ENCODE results near the gene OR2K2. TPM values are rescaled to one million over a fixed set of nuclear protein-coding genes. Genes with fewer than 3 reads are reported as not detected.

The OR2K2 gene
- total and polyA plus RNA-seq, 10 of the 15 experiments (the other 5 are each of a cell fraction or from before 2014, with no cell fraction given), result 0.12 TPM; not detected in 9

GRCh38 chr9:111375062-111375461 is 45.0 kb upstream of the OR2K2 start (continued):
- TF ChIP-seq ZNF207 (IDR thresholded peaks at IDR 0.05; ENCODE audit: borderline replicate concordance), result no peak

- WGBS (ENCODE audit: insufficient coverage, insufficient replicate concordance, low lambda C conversion rate, missing lambda C conversion rate), result over 99% methylated on average over 6 of the region's 6 CpGs
- ChIA-PET CTCF (no interaction called here), POLR2A (no interaction called here), SMC1A (ENCODE audit: uncharacterized antibody, unreplicated experiment) (interaction anchor here (1.2 kb wide), 1 partner anchor 13 kb away, joined by 4 read pairs; no protein-coding TSS in a partner anchor), RAD21 (ENCODE audit: unreplicated experiment) (no interaction called here)
- in situ Hi-C loops (cut with MboI) (no loop called here), intact Hi-C loops (cut with micrococcal nuclease; ENCODE audit: unreplicated experiment) (no loop called here)
- FAIRE-seq, result no peak
- H4K20me1 ChIP-seq (ENCODE audit: control insufficient read depth, insufficient read depth), result no peaks in the 10 kb centered on the region
- H2AFZ ChIP-seq (ENCODE audit: control insufficient read depth, low read depth, low read length), result no peak overlapping the region
- no peaks in the 10 kb centered on the region for H3K79me2 ChIP-seq (ENCODE audit: control insufficient read depth, insufficient read depth, low read length)
- no peak overlapping the region for H3K4me2 ChIP-seq (ENCODE audit: control insufficient read depth, insufficient read depth)
- DNase-seq (ENCODE audit: low read depth, low spot score), result no peak
- no peaks in the 10 kb centered on the region for H3K27me3 ChIP-seq (replicated peaks in 1 of 2; ENCODE audit: control insufficient read depth in 2 of 2, insufficient read depth in 2 of 2, low read length in 1 of 2)
- ATAC-seq, result no peak
- H3K36me3 ChIP-seq (ENCODE audit: control insufficient read depth in 2 of 2, insufficient read depth in 2 of 2, low read length in 1 of 2), result peaks cover 9 to 39% of the 10 kb centered on the region in 2 experiments
- no peaks in the 10 kb centered on the region for H3K4me1 ChIP-seq (ENCODE audit: control insufficient read depth, insufficient read depth, low read length)
- TF ChIP-seq NFYA (IDR thresholded peaks at IDR 0.05; ENCODE audit: borderline replicate concordance, low read depth, low read length), result no peak
- no peak for TF ChIP-seq SUPT20H (IDR thresholded peaks at IDR 0.05; ENCODE audit: borderline replicate concordance, control insufficient read depth, low read depth, low read length)
- TF ChIP-seq HCFC1 (IDR thresholded peaks at IDR 0.05; ENCODE audit: low read length), result no peak
- TF ChIP-seq EZH2 (IDR thresholded peaks at IDR 0.05; ENCODE audit: borderline replicate concordance, control insufficient read depth, low read depth, low read length), result no peak
- TF ChIP-seq, protein P1, sequence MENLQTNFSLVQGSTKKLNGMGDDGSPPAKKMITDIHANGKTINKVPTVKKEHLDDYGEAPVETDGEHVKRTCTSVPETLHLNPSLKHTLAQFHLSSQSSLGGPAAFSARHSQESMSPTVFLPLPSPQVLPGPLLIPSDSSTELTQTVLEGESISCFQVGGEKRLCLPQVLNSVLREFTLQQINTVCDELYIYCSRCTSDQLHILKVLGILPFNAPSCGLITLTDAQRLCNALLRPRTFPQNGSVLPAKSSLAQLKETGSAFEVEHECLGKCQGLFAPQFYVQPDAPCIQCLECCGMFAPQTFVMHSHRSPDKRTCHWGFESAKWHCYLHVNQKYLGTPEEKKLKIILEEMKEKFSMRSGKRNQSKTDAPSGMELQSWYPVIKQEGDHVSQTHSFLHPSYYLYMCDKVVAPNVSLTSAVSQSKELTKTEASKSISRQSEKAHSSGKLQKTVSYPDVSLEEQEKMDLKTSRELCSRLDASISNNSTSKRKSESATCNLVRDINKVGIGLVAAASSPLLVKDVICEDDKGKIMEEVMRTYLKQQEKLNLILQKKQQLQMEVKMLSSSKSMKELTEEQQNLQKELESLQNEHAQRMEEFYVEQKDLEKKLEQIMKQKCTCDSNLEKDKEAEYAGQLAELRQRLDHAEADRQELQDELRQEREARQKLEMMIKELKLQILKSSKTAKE (IDR thresholded peaks at IDR 0.05; ENCODE audit: low read depth, poor library complexity, severe bottlenecking), result no peak
- TF ChIP-seq, protein P2, sequence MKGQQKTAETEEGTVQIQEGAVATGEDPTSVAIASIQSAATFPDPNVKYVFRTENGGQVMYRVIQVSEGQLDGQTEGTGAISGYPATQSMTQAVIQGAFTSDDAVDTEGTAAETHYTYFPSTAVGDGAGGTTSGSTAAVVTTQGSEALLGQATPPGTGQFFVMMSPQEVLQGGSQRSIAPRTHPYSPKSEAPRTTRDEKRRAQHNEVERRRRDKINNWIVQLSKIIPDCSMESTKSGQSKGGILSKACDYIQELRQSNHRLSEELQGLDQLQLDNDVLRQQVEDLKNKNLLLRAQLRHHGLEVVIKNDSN (IDR thresholded peaks at IDR 0.05; ENCODE audit: borderline replicate concordance, extremely low read length, insufficient read depth, low read depth, low read length), result no peak
- TF ChIP-seq POLR2AphosphoS5 (IDR thresholded peaks at IDR 0.05; ENCODE audit: low read length), result no peak
- no peak for TF ChIP-seq MYB (IDR thresholded peaks at IDR 0.05; ENCODE audit: borderline replicate concordance, low read depth, low read length)
- H3K4me3 ChIP-seq, result no peak overlapping the region
- no peak overlapping the region for H3K9ac ChIP-seq (ENCODE audit: control insufficient read depth, insufficient read depth, low read length)
- H3K9me3 ChIP-seq (replicated peaks; ENCODE audit: control insufficient read depth, insufficient read depth, low read length), result no peaks in the 10 kb centered on the region
- no peak overlapping the region for H3K27ac ChIP-seq (ENCODE audit: control insufficient read depth, insufficient read depth)
- no TSS peak for BruUV-seq (replicated peaks)
Measured at GRCh38 chr9:111372297-111372696, 42.3 kb upstream of the OR2K2 start.
